Measurements from ENCODE around the gene COMMD9. TPM values are rescaled to one million over a fixed set of nuclear protein-coding genes. Genes with fewer than 3 reads are reported as not detected.

COMMD9 gene
- total RNA-seq, 1 donor from 2014 or later, result 26.0 TPM

DNA sequence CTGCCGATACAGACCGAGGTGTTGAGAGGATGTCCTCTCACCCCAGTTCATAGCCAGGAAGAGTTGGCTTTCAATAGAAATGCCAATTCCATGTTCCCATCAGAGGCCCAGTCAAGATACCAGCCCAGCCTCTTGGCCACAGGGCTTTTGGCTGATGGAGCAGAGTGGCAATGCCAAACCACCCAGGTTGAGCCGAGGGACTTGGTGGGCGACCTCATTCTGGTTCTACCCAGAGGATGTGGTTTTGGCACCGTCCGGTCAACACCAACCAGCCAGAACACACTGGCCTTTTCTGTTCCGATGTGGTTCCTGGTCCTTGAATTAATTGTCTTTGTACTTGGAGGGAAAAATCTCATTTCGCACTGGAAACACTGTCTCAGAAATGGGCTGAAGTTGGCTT is 60.5 kb downstream of the COMMD9 start:
- DNase-seq (ENCODE audit: low spot score) (no peak), ATAC-seq (no peak)

DNA sequence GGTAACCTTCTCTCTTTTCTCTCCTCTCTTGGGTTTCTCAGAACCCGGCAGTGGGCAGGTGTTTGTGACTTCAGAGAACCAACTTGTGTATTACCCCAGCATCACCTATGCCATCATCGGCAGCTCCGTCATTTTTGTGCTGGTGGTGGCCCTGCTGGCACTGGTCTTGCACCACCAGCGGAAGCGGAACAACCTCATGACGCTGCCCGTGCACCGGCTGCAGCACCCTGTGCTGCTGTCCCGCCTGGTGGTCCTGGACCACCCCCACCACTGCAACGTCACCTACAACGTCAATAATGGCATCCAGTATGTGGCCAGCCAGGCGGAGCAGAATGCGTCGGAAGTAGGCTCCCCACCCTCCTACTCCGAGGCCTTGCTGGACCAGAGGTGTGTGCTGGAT is 62.2 kb downstream of the COMMD9 start:
- no peak for DNase-seq (ENCODE audit: low spot score)
- ATAC-seq, result no peak

DNA sequence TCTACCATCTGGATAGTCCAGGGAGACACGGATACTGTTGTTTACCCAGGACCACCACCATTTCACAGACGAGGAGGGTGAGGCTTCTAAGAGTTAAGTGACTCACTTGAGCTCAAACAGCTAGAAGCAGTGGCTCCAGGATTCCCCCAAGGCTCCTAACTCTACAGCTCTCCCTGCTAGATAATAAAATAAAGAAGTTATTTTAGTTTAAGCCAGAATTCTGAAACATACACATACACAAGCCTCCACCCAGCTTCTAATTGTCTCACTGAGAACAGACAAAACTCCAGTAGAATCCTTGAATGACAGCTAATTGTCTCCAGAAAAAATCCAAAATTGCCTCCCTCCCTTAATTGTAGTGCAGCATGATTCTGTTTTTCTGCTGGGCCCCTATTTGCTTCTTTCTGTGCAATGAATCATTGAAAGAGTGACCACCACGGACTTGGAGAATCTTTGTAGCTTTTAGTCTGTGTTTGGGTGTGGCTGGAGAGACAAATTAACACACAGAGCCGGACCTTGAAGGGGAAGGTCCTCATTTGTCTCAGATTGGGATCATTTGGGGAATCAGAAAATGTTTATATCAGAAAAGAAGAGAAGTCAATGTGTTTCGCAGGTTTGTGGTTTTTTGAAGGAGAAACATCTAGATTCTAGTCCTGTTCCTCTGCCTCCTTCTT is 64.9 kb downstream of the COMMD9 start:
- ATAC-seq (no peak), DNase-seq (ENCODE audit: low spot score) (no peak)

DNA sequence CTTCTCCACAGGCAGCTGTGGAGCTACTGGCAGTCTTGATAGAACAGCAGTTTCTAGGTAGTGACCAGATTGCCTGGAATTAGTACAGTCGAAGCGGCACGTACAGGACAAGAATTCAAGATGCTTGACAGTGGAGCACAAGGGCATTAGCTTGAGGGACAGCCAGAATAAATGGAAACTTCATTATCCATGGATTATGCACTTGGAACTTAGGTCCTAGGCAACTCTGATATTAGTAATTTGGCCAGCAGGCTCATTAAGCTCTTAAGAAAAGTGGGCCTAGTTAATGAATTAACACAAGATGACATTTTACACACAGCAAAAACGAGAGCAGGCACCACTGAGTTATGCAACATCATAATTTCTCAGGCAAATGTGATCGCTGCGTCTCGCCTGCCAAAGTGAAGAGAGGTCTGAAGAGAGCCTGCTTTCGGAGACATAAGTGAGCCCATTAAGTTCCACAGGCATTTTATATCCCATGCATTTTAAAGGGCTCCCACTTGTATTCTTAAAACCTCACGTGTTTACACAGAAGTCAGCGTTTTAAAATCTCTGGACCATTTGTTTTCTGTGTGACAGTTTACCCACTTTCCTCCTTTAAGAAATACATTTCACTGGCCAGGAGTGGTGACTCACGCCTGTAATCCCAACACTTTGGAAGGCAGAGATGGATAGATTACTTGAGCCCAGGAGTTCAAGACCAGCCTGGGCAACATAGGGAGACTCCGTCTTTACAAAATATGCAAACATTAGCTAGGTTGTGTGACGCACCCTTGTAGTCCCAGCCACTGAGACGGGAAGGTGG is 66.2 kb downstream of the COMMD9 start:
- DNase-seq (ENCODE audit: low spot score), result no peak
- ATAC-seq, result no peak

Other genes starting within 250 kb of the COMMD9 start
- 2.1 TPM for gene PRR5L, start 6.9 kb upstream of the COMMD9 start, total RNA-seq
- gene TRAF6, start 220.8 kb upstream of the COMMD9 start, total RNA-seq, result 6.2 TPM